GM18868 (cell line): ENCODE data around the gene CCNB1IP1.
"Not testable (repeated sequence)": the region's sequence is repeated elsewhere in the genome, so short reads cannot be mapped to it uniquely, and the experiment has no call there.

Source experiments
- ATAC-seq: cut with Tn5 transposase; IDR thresholded peaks from one replicate; pipeline ENCODE4 v1.9.1; 2021; ENCODE audit warnings: mild to moderate bottlenecking, moderate library complexity; ENCODE audit not compliant: unreplicated experiment

CCNB1IP1 gene

GRCh38 chr14:20333494-20333841, 389 bp upstream of the CCNB1IP1 start:
- ATAC-seq = peak; percentile 17

- no peak for ATAC-seq
These were observed 670 bp downstream of the CCNB1IP1 start for GRCh38 chr14:20332431-20332787.

- no peak for ATAC-seq
These were observed 1.9 kb downstream of the CCNB1IP1 start for GRCh38 chr14:20331053-20331613.

GRCh38 chr14:20329355-20329754, 3.7 kb downstream of the CCNB1IP1 start:
- no peak for ATAC-seq

- ATAC-seq = no peak
These were observed 4.4 kb downstream of the CCNB1IP1 start for GRCh38 chr14:20328705-20329104.

GRCh38 chr14:20327005-20327869, 5.8 kb downstream of the CCNB1IP1 start:
- peak; percentile 75 for ATAC-seq

- no peak for ATAC-seq
These were observed 15.4 kb downstream of the CCNB1IP1 start for GRCh38 chr14:20317720-20318119.

GRCh38 chr14:20314026-20314425, 19.1 kb downstream of the CCNB1IP1 start:
- ATAC-seq = no peak

GRCh38 chr14:20306079-20306423, 27.0 kb downstream of the CCNB1IP1 start:
- ATAC-seq = no peak

GRCh38 chr14:20305265-20306078, 27.6 kb downstream of the CCNB1IP1 start, which contains the start of gene TTC5:
Gene TTC5, minus strand, starts transcription at chr14:20305951. Its CDS starts 14 bp downstream, at chr14:20305937.
- ATAC-seq = peak; percentile 96

- no peak for ATAC-seq
These were observed 30.9 kb downstream of the CCNB1IP1 start for GRCh38 chr14:20302042-20302755.

- ATAC-seq = peak; percentile 98
These were observed 38.0 kb downstream of the CCNB1IP1 start for GRCh38 chr14:20295067-20295466.

- ATAC-seq = no peak
These were observed 38.4 kb downstream of the CCNB1IP1 start for GRCh38 chr14:20294636-20295035.

GRCh38 chr14:20281998-20282397, 51.1 kb downstream of the CCNB1IP1 start:
- ATAC-seq = not testable (repeated sequence)

- ATAC-seq = not testable (repeated sequence)
These were observed 52.8 kb downstream of the CCNB1IP1 start for GRCh38 chr14:20280265-20280664.

- no peak for ATAC-seq
These were observed 54.7 kb downstream of the CCNB1IP1 start for GRCh38 chr14:20278414-20278813.

- no peak for ATAC-seq
These were observed 55.7 kb downstream of the CCNB1IP1 start for GRCh38 chr14:20277409-20277808.

- ATAC-seq = no peak
These were observed 59.0 kb downstream of the CCNB1IP1 start for GRCh38 chr14:20274062-20274461.

GRCh38 chr14:20264361-20264760, 68.7 kb downstream of the CCNB1IP1 start:
- not testable (repeated sequence) for ATAC-seq

- peak; percentile 88 for ATAC-seq
These were observed 70.4 kb downstream of the CCNB1IP1 start for GRCh38 chr14:20262642-20263128.
